Activated CD4-positive, alpha-beta T cell treated with anti-CD3 and anti-CD28 coated beads for 36 hours (primary cell): Measurements from ENCODE around the gene CTPS1. TPM values are rescaled to one million over a fixed set of nuclear protein-coding genes. Genes with fewer than 3 reads are reported as not detected.

Experiments used
- ATAC-seq: fragments of 200-7000 bp; cut with Tn5 transposase; one replicate; pipeline ENCODE4 v1.10.0; 2021; ENCODE audit warnings: mild to moderate bottlenecking, moderate library complexity
- CTCF ChIA-PET: fragments of 350-600 bp; sonication (Branson Sonifier 250); formaldehyde crosslinking; loops from one replicate; lab custom pipeline; 2021; ENCODE audit warnings: antibody characterized with exemption; lab: Charles Lee
- POLR2A ChIA-PET: fragments of 350-600 bp; sonication (Branson Sonifier 250); formaldehyde crosslinking; loops from one replicate; lab custom pipeline; 2021; ENCODE audit warnings: antibody characterized with exemption, inconsistent platforms; lab: Charles Lee
- DNase-seq: peaks from one replicate; pipeline ENCODE4 v3.0.0-alpha.2; 2020
- H3K27ac Mint-ChIP-seq: one replicate; pipeline ENCODE4 v1.8.0; 2021; ENCODE audit warnings: mixed read lengths
- H3K27me3 Mint-ChIP-seq: one replicate; pipeline ENCODE4 v1.8.0; 2021; ENCODE audit warnings: mixed read lengths
- H3K36me3 Mint-ChIP-seq: one replicate; pipeline ENCODE4 v1.8.0; 2021; ENCODE audit warnings: low read depth, mixed read lengths
- H3K4me1 Mint-ChIP-seq: one replicate; pipeline ENCODE4 v1.8.0; 2021; ENCODE audit warnings: mixed read lengths
- H3K4me3 Mint-ChIP-seq: one replicate; pipeline ENCODE4 v1.8.0; 2021; ENCODE audit warnings: mild to moderate bottlenecking, moderate library complexity, mixed read lengths
- H3K9me3 Mint-ChIP-seq: one replicate; pipeline ENCODE4 v1.8.0; 2021; ENCODE audit warnings: low read depth, mixed read lengths
- intact Hi-C, 2 experiments: fragments of 100-400 bp; cut with DNase I in 1 of 2; cut with micrococcal nuclease in 1 of 2; formaldehyde crosslinking; loops; one replicate each; pipeline versions ENCODE4 v1.14.2 to v1.15.1; 2022 to 2024; cut with DNase I, micrococcal nuclease
- total RNA-seq, 2 experiments: library from RNA; stranded (reverse); gene quantifications; one replicate each; pipeline ENCODE4 v1.2.3, GENCODE V29; 2021

The CTPS1 gene
- total RNA-seq, 2 experiments from 2014 or later, result 89.5 to 106 TPM

GRCh38 chr1:41010345-41010744 is 30.8 kb downstream of the CTPS1 start:
- H3K4me3 Mint-ChIP-seq, result no peak overlapping the region
- H3K27me3 Mint-ChIP-seq, result no peaks in the 10 kb centered on the region
- H3K27ac Mint-ChIP-seq, result no peak overlapping the region
- no peaks in the 10 kb centered on the region for H3K4me1 Mint-ChIP-seq
- no peak for DNase-seq
- intact Hi-C loops, result no loop called here
- peaks cover 84% of the 10 kb centered on the region for H3K36me3 Mint-ChIP-seq
- ATAC-seq, result no peak
- ChIA-PET CTCF (no interaction called here), POLR2A (no interaction called here)
- no peaks in the 10 kb centered on the region for H3K9me3 Mint-ChIP-seq

GRCh38 chr1:41013024-41013423 is 33.5 kb downstream of the CTPS1 start:
- Mint-ChIP-seq H3K9me3 (no peaks in the 10 kb centered on the region), H3K4me3 (no peak overlapping the region), H3K36me3 (peaks cover 68% of the 10 kb centered on the region), H3K27me3 (no peaks in the 10 kb centered on the region), H3K27ac (no peak overlapping the region), H3K4me1 (no peaks in the 10 kb centered on the region)
- POLR2A ChIA-PET, result no interaction called here
- intact Hi-C loops, result no loop called here
- no peak for ATAC-seq
- no peak for DNase-seq
- CTCF ChIA-PET, result no interaction called here

- Mint-ChIP-seq H3K4me3 (no peak overlapping the region), H3K4me1 (no peaks in the 10 kb centered on the region), H3K27me3 (no peaks in the 10 kb centered on the region), H3K27ac (no peak overlapping the region), H3K9me3 (no peaks in the 10 kb centered on the region), H3K36me3 (peaks cover 60% of the 10 kb centered on the region)
- CTCF ChIA-PET, result interaction anchor here (0.8 kb wide), 1 partner anchor 9 kb away, joined by 4 read pairs; no protein-coding TSS in a partner anchor
- intact Hi-C loops, result no loop called here
- POLR2A ChIA-PET, result no interaction called here
- DNase-seq, result no peak
- ATAC-seq, result no peak
These were observed 34.3 kb downstream of the CTPS1 start for GRCh38 chr1:41013796-41014195.

- no peaks in the 10 kb centered on the region for H3K4me1 Mint-ChIP-seq
- POLR2A ChIA-PET, result no interaction called here
- no peak overlapping the region for H3K27ac Mint-ChIP-seq
- H3K9me3 Mint-ChIP-seq, result no peaks in the 10 kb centered on the region
- H3K36me3 Mint-ChIP-seq, result peaks cover 50% of the 10 kb centered on the region
- CTCF ChIA-PET, result interaction anchor here (0.6 kb wide), 1 partner anchor 40 kb away, joined by 3 read pairs; no protein-coding TSS in a partner anchor
- no peaks in the 10 kb centered on the region for H3K27me3 Mint-ChIP-seq
- H3K4me3 Mint-ChIP-seq, result no peak overlapping the region
- no peak for ATAC-seq
- DNase-seq, result no peak
- intact Hi-C loops, result loop anchor here in 1 of 2 experiments (5.0 kb wide), 1 partner anchor 33 kb away; no protein-coding TSS in a partner anchor
These were observed 35.4 kb downstream of the CTPS1 start for GRCh38 chr1:41014871-41015270.

GRCh38 chr1:41015281-41015896 is 35.9 kb downstream of the CTPS1 start:
- DNase-seq (no peak), ATAC-seq (no peak)
- no peaks in the 10 kb centered on the region for H3K9me3 Mint-ChIP-seq
- H3K36me3 Mint-ChIP-seq, result peaks cover 45% of the 10 kb centered on the region
- CTCF ChIA-PET, result interaction anchor here (0.6 kb wide), 1 partner anchor 41 kb away, joined by 3 read pairs; no protein-coding TSS in a partner anchor
- H3K4me1 Mint-ChIP-seq, result no peaks in the 10 kb centered on the region
- H3K27ac Mint-ChIP-seq, result no peak overlapping the region
- H3K27me3 Mint-ChIP-seq, result no peaks in the 10 kb centered on the region
- POLR2A ChIA-PET, result no interaction called here
- H3K4me3 Mint-ChIP-seq, result no peak overlapping the region
- intact Hi-C loops, result loop anchor here in 1 of 2 experiments (5.0 kb wide), 1 partner anchor 33 kb away; no protein-coding TSS in a partner anchor

- Mint-ChIP-seq H3K9me3 (no peaks in the 10 kb centered on the region), H3K4me3 (no peak overlapping the region), H3K27me3 (no peaks in the 10 kb centered on the region), H3K4me1 (no peaks in the 10 kb centered on the region), H3K27ac (no peak overlapping the region), H3K36me3 (peaks cover 39% of the 10 kb centered on the region)
- ATAC-seq (no peak), DNase-seq (no peak)
- intact Hi-C loops, result loop anchor here in 1 of 2 experiments (5.0 kb wide), 1 partner anchor 34 kb away; no protein-coding TSS in a partner anchor
- ChIA-PET POLR2A (no interaction called here), CTCF (interaction anchor here (0.7 kb wide), 1 partner anchor 388 kb away, joined by 4 read pairs; no protein-coding TSS in a partner anchor)
These were observed 36.5 kb downstream of the CTPS1 start for GRCh38 chr1:41015897-41016470.

GRCh38 chr1:41017141-41018017 is 37.9 kb downstream of the CTPS1 start:
- Mint-ChIP-seq H3K4me1 (no peaks in the 10 kb centered on the region), H3K36me3 (peaks cover 26% of the 10 kb centered on the region), H3K9me3 (no peaks in the 10 kb centered on the region), H3K27ac (no peak overlapping the region), H3K4me3 (no peak overlapping the region), H3K27me3 (no peaks in the 10 kb centered on the region)
- ATAC-seq, result no peak
- POLR2A ChIA-PET, result no interaction called here
- no peak for DNase-seq
- CTCF ChIA-PET, result no interaction called here
- intact Hi-C loops, result loop anchor here in 1 of 2 experiments (5.0 kb wide), 1 partner anchor 35 kb away; no protein-coding TSS in a partner anchor

- intact Hi-C loops, result loop anchor here in 1 of 2 experiments (5.0 kb wide), 1 partner anchor 36 kb away; no protein-coding TSS in a partner anchor
- Mint-ChIP-seq H3K27ac (no peak overlapping the region), H3K27me3 (no peaks in the 10 kb centered on the region), H3K36me3 (peaks cover 22% of the 10 kb centered on the region), H3K4me1 (no peaks in the 10 kb centered on the region), H3K9me3 (no peaks in the 10 kb centered on the region), H3K4me3 (no peak overlapping the region)
- POLR2A ChIA-PET, result no interaction called here
- CTCF ChIA-PET, result no interaction called here
- DNase-seq (no peak), ATAC-seq (no peak)
These were observed 38.5 kb downstream of the CTPS1 start for GRCh38 chr1:41018018-41018410.

- no peak for ATAC-seq
- H3K27ac Mint-ChIP-seq, result no peak overlapping the region
- ChIA-PET POLR2A (no interaction called here), CTCF (no interaction called here)
- intact Hi-C loops, result loop anchor here in 1 of 2 experiments (5.0 kb wide), 1 partner anchor 37 kb away; no protein-coding TSS in a partner anchor
- no peaks in the 10 kb centered on the region for H3K9me3 Mint-ChIP-seq
- peaks cover 15% of the 10 kb centered on the region for H3K36me3 Mint-ChIP-seq
- no peaks in the 10 kb centered on the region for H3K27me3 Mint-ChIP-seq
- H3K4me1 Mint-ChIP-seq, result no peaks in the 10 kb centered on the region
- no peak for DNase-seq
- H3K4me3 Mint-ChIP-seq, result no peak overlapping the region
These were observed 39.9 kb downstream of the CTPS1 start for GRCh38 chr1:41019353-41019745.

- Mint-ChIP-seq H3K4me3 (no peak overlapping the region), H3K4me1 (no peaks in the 10 kb centered on the region), H3K9me3 (no peaks in the 10 kb centered on the region), H3K27me3 (no peaks in the 10 kb centered on the region), H3K36me3 (peaks cover 11% of the 10 kb centered on the region), H3K27ac (no peak overlapping the region)
- DNase-seq, result no peak
- intact Hi-C loops, result loop anchor here in 1 of 2 experiments (2.0 kb wide), 1 partner anchor 15 kb away; no protein-coding TSS in a partner anchor
- CTCF ChIA-PET, result no interaction called here
- POLR2A ChIA-PET, result no interaction called here
- no peak for ATAC-seq
These were observed 40.6 kb downstream of the CTPS1 start for GRCh38 chr1:41020109-41020576.

- intact Hi-C loops, result loop anchor here in 1 of 2 experiments (2.0 kb wide), 1 partner anchor 16 kb away; no protein-coding TSS in a partner anchor
- no peaks in the 10 kb centered on the region for H3K27me3 Mint-ChIP-seq
- ChIA-PET CTCF (no interaction called here), POLR2A (no interaction called here)
- no peak for DNase-seq
- no peaks in the 10 kb centered on the region for H3K4me1 Mint-ChIP-seq
- no peak overlapping the region for H3K4me3 Mint-ChIP-seq
- ATAC-seq, result no peak
- H3K27ac Mint-ChIP-seq, result no peak overlapping the region
- H3K36me3 Mint-ChIP-seq, result peaks cover 14% of the 10 kb centered on the region
- no peaks in the 10 kb centered on the region for H3K9me3 Mint-ChIP-seq
These were observed 41.2 kb downstream of the CTPS1 start for GRCh38 chr1:41020654-41021053.
